ENCODE measurements around the gene CCNK.

The CCNK gene

GRCh38 chr14:99543370-99543769 lies 62.2 kb downstream of the CCNK start:
- Histone ChIP-seq H3K27ac (replicated peaks; ENCODE audit: low read length) (no peak overlapping the region), H2BK12ac (ENCODE audit: low read length) (no peak overlapping the region), H3K27me3 (ENCODE audit: control insufficient read depth in 3 of 3, insufficient read depth in 3 of 3, low read depth in 1 of 3, low read length in 3 of 3) (no peaks in the 10 kb centered on the region), H4K8ac (ENCODE audit: low read depth, low read length) (no peak overlapping the region), H3K14ac (ENCODE audit: low read length) (no peak overlapping the region), H2BK120ac (ENCODE audit: low read depth, low read length) (no peak overlapping the region), H3K23ac (ENCODE audit: low read depth, low read length, poor library complexity) (no peak overlapping the region), H3K4ac (ENCODE audit: low read length) (no peak overlapping the region), H3K79me1 (ENCODE audit: low read depth, low read length) (peaks cover 15% of the 10 kb centered on the region), H2AFZ (ENCODE audit: low read length) (no peak overlapping the region), H3K4me1 (ENCODE audit: control insufficient read depth in 2 of 2, insufficient read depth in 1 of 2, low read depth in 1 of 2, low read length in 2 of 2) (peaks cover 28 to 37% of the 10 kb centered on the region in 2 donors), H3K9me3 (replicated peaks in 1 of 2; ENCODE audit: control insufficient read depth in 2 of 2, insufficient read depth in 1 of 2, low read depth in 1 of 2, low read length in 2 of 2) (no peaks in the 10 kb centered on the region), H4K91ac (ENCODE audit: low read depth, low read length, poor library complexity) (no peak overlapping the region), H3K4me2 (ENCODE audit: insufficient read depth, low read length, poor library complexity, severe bottlenecking) (no peak overlapping the region), H3K4me3 (ENCODE audit: low read length in 2 of 2) (no peak overlapping the region), H2BK5ac (ENCODE audit: low read length) (no peak overlapping the region), H2BK15ac (ENCODE audit: low read length) (no peak overlapping the region), H3K9ac (ENCODE audit: low read depth, low read length, poor library complexity) (peak overlapping the region; percentile 1), H3K36me3 (replicated peaks in 1 of 2; ENCODE audit: control insufficient read depth in 2 of 2, insufficient read depth in 2 of 2, low read length in 2 of 2) (no peaks in the 10 kb centered on the region), H2AK5ac (ENCODE audit: low read depth, low read length) (no peak overlapping the region), H3K18ac (ENCODE audit: low read length) (peak overlapping the region; percentile 34)
- DNase-seq (ENCODE audit: low spot score), result no peak
- WGBS, 2 donors (ENCODE audit: extremely low coverage in 2 of 2, insufficient read length in 2 of 2, insufficient replicate concordance in 1 of 2), result no CpG with 5 or more reads among the region's 4 CpGs

GRCh38 chr14:99543985-99544384 lies 62.8 kb downstream of the CCNK start:
- H2AFZ ChIP-seq (ENCODE audit: low read length), result no peak overlapping the region
- H2BK5ac ChIP-seq (ENCODE audit: low read length), result no peak overlapping the region
- no peak overlapping the region for H4K91ac ChIP-seq (ENCODE audit: low read depth, low read length, poor library complexity)
- DNase-seq (ENCODE audit: low spot score), result no peak
- no peak overlapping the region for H2BK12ac ChIP-seq (ENCODE audit: low read length)
- peak overlapping the region; percentile 42 for H3K18ac ChIP-seq (ENCODE audit: low read length)
- H2AK5ac ChIP-seq (ENCODE audit: low read depth, low read length), result peak overlapping the region; percentile 1
- H3K9ac ChIP-seq (ENCODE audit: low read depth, low read length, poor library complexity), result peak overlapping the region; percentile 1
- H3K14ac ChIP-seq (ENCODE audit: low read length), result no peak overlapping the region
- no peak overlapping the region for H3K23ac ChIP-seq (ENCODE audit: low read depth, low read length, poor library complexity)
- H3K36me3 ChIP-seq (replicated peaks in 1 of 2; ENCODE audit: control insufficient read depth in 2 of 2, insufficient read depth in 2 of 2, low read length in 2 of 2), result no peaks in the 10 kb centered on the region
- peaks cover 27 to 36% of the 10 kb centered on the region in 2 donors for H3K4me1 ChIP-seq (ENCODE audit: control insufficient read depth in 2 of 2, insufficient read depth in 1 of 2, low read depth in 1 of 2, low read length in 2 of 2)
- H2BK15ac ChIP-seq (ENCODE audit: low read length), result peak overlapping the region; percentile 20
- no CpG with 5 or more reads among the region's 12 CpGs for WGBS, 2 donors (ENCODE audit: extremely low coverage in 2 of 2, insufficient read length in 2 of 2, insufficient replicate concordance in 1 of 2)
- no peak overlapping the region for H3K4me2 ChIP-seq (ENCODE audit: insufficient read depth, low read length, poor library complexity, severe bottlenecking)
- H3K27me3 ChIP-seq (ENCODE audit: control insufficient read depth in 3 of 3, insufficient read depth in 3 of 3, low read depth in 1 of 3, low read length in 3 of 3), result no peaks in the 10 kb centered on the region
- no peak overlapping the region for H3K27ac ChIP-seq (replicated peaks; ENCODE audit: low read length)
- peak overlapping the region in 1 of 2 donors; percentile 22 for H3K4me3 ChIP-seq (ENCODE audit: low read length in 2 of 2)
- H3K4ac ChIP-seq (ENCODE audit: low read length), result no peak overlapping the region
- no peak overlapping the region for H4K8ac ChIP-seq (ENCODE audit: low read depth, low read length)
- no peaks in the 10 kb centered on the region for H3K9me3 ChIP-seq (replicated peaks in 1 of 2; ENCODE audit: control insufficient read depth in 2 of 2, insufficient read depth in 1 of 2, low read depth in 1 of 2, low read length in 2 of 2)
- no peak overlapping the region for H2BK120ac ChIP-seq (ENCODE audit: low read depth, low read length)
- peaks cover 13% of the 10 kb centered on the region for H3K79me1 ChIP-seq (ENCODE audit: low read depth, low read length)

DNA sequence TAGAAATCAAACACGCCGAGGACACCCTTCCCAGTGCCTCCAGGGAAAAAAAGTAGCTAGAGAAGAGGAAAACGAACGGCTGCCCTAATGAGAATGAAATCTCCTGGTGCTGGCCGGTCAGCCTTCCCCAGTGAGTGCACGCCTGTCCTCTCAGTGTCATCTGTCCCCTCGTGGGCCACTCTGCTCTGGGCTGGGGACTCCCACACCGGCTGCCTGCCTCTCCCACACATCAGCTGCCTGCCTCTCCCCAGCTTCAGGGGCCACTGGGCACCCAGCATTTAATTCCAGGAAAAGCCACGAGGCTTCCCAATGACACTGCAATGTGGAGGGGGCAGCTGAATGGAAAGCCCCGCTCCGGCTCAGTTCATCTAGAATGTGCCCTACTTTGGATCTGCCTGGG lies 63.8 kb downstream of the CCNK start:
- no peak for DNase-seq (ENCODE audit: low spot score)
- no peak overlapping the region for H2BK12ac ChIP-seq (ENCODE audit: low read length)
- H3K36me3 ChIP-seq (replicated peaks in 1 of 2; ENCODE audit: control insufficient read depth in 2 of 2, insufficient read depth in 2 of 2, low read length in 2 of 2), result no peaks in the 10 kb centered on the region
- H2AFZ ChIP-seq (ENCODE audit: low read length), result no peak overlapping the region
- no peaks in the 10 kb centered on the region for H3K9me3 ChIP-seq (replicated peaks in 1 of 2; ENCODE audit: control insufficient read depth in 2 of 2, insufficient read depth in 1 of 2, low read depth in 1 of 2, low read length in 2 of 2)
- peak overlapping the region; percentile 7 for H2AK5ac ChIP-seq (ENCODE audit: low read depth, low read length)
- no peak overlapping the region for H3K4me3 ChIP-seq (ENCODE audit: low read length in 2 of 2)
- peak overlapping the region; percentile 7 for H2BK15ac ChIP-seq (ENCODE audit: low read length)
- peaks cover 13% of the 10 kb centered on the region for H3K79me1 ChIP-seq (ENCODE audit: low read depth, low read length)
- H2BK120ac ChIP-seq (ENCODE audit: low read depth, low read length), result no peak overlapping the region
- H3K4me1 ChIP-seq (ENCODE audit: control insufficient read depth in 2 of 2, insufficient read depth in 1 of 2, low read depth in 1 of 2, low read length in 2 of 2), result peaks cover 36 to 42% of the 10 kb centered on the region in 2 donors
- no peak overlapping the region for H3K14ac ChIP-seq (ENCODE audit: low read length)
- no peak overlapping the region for H4K91ac ChIP-seq (ENCODE audit: low read depth, low read length, poor library complexity)
- no peak overlapping the region for H3K4ac ChIP-seq (ENCODE audit: low read length)
- no peak overlapping the region for H3K4me2 ChIP-seq (ENCODE audit: insufficient read depth, low read length, poor library complexity, severe bottlenecking)
- no peak overlapping the region for H3K23ac ChIP-seq (ENCODE audit: low read depth, low read length, poor library complexity)
- H3K27me3 ChIP-seq (ENCODE audit: control insufficient read depth in 3 of 3, insufficient read depth in 3 of 3, low read depth in 1 of 3, low read length in 3 of 3), result no peaks in the 10 kb centered on the region
- H3K9ac ChIP-seq (ENCODE audit: low read depth, low read length, poor library complexity), result no peak overlapping the region
- no peak overlapping the region for H4K8ac ChIP-seq (ENCODE audit: low read depth, low read length)
- no CpG with 5 or more reads among the region's 11 CpGs for WGBS, 2 donors (ENCODE audit: extremely low coverage in 2 of 2, insufficient read length in 2 of 2, insufficient replicate concordance in 1 of 2)
- H3K18ac ChIP-seq (ENCODE audit: low read length), result no peak overlapping the region
- no peak overlapping the region for H3K27ac ChIP-seq (replicated peaks; ENCODE audit: low read length)
- no peak overlapping the region for H2BK5ac ChIP-seq (ENCODE audit: low read length)

DNA sequence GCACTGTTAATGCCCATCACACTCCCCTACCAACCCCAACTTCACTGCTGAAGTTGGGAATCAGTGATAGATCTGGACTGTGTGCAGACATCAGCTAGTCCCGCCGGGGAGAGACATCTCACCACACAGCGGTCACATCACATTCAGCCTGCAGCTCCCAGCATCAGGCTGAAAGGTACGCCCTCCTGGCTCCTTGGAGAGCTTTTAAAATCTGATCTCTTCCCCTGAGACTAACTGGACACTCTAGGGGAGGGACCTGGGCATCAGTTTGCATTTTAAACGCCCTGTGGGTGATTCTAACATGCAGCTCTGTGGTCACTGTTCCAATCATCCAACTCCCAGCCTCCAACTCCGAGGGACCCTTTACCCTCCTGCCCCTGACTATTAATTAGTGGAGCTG lies 64.4 kb downstream of the CCNK start:
- Histone ChIP-seq H2BK15ac (ENCODE audit: low read length) (no peak overlapping the region), H2AFZ (ENCODE audit: low read length) (no peak overlapping the region), H3K4me3 (ENCODE audit: low read length in 2 of 2) (no peak overlapping the region), H2AK5ac (ENCODE audit: low read depth, low read length) (no peak overlapping the region), H2BK120ac (ENCODE audit: low read depth, low read length) (no peak overlapping the region), H3K36me3 (replicated peaks in 1 of 2; ENCODE audit: control insufficient read depth in 2 of 2, insufficient read depth in 2 of 2, low read length in 2 of 2) (no peaks in the 10 kb centered on the region), H4K8ac (ENCODE audit: low read depth, low read length) (no peak overlapping the region), H3K27me3 (ENCODE audit: control insufficient read depth in 3 of 3, insufficient read depth in 3 of 3, low read depth in 1 of 3, low read length in 3 of 3) (no peaks in the 10 kb centered on the region), H3K23ac (ENCODE audit: low read depth, low read length, poor library complexity) (no peak overlapping the region), H3K14ac (ENCODE audit: low read length) (no peak overlapping the region), H3K79me1 (ENCODE audit: low read depth, low read length) (peaks cover 13% of the 10 kb centered on the region), H3K9me3 (replicated peaks in 1 of 2; ENCODE audit: control insufficient read depth in 2 of 2, insufficient read depth in 1 of 2, low read depth in 1 of 2, low read length in 2 of 2) (no peaks in the 10 kb centered on the region), H3K9ac (ENCODE audit: low read depth, low read length, poor library complexity) (no peak overlapping the region), H3K4me1 (ENCODE audit: control insufficient read depth in 2 of 2, insufficient read depth in 1 of 2, low read depth in 1 of 2, low read length in 2 of 2) (peaks cover 37% of the 10 kb centered on the region in 2 donors), H3K18ac (ENCODE audit: low read length) (peak overlapping the region; percentile 1), H3K4me2 (ENCODE audit: insufficient read depth, low read length, poor library complexity, severe bottlenecking) (no peak overlapping the region), H3K4ac (ENCODE audit: low read length) (no peak overlapping the region), H3K27ac (replicated peaks; ENCODE audit: low read length) (no peak overlapping the region), H2BK5ac (ENCODE audit: low read length) (no peak overlapping the region), H4K91ac (ENCODE audit: low read depth, low read length, poor library complexity) (no peak overlapping the region), H2BK12ac (ENCODE audit: low read length) (no peak overlapping the region)
- DNase-seq (ENCODE audit: low spot score), result no peak
- WGBS, 2 donors (ENCODE audit: extremely low coverage in 2 of 2, insufficient read length in 2 of 2, insufficient replicate concordance in 1 of 2), result no CpG with 5 or more reads among the region's 6 CpGs

Data from neuronal stem cell (in vitro differentiated cells).